H9 (cell line): Measurements from ENCODE around the gene KLHL12. TPM values are rescaled to one million over a fixed set of nuclear protein-coding genes. Genes with fewer than 3 reads are reported as not detected.

Source experiments
- DNase-seq: peaks from one replicate; pipeline ENCODE4 v3.0.0-alpha.2; 2017
- H2AFZ ChIP-seq: one replicate; pipeline ENCODE4 v1.6.1; 2013; ENCODE audit warnings: mild to moderate bottlenecking, low read length, control low read depth, moderate library complexity
- H2AK5ac ChIP-seq: 2 replicates; pipeline ENCODE4 v1.6.1; 2013; ENCODE audit warnings: low read length, control low read depth, mixed read lengths; ENCODE audit not compliant: insufficient read length
- H2BK120ac ChIP-seq: one replicate; pipeline ENCODE4 v1.6.1; 2013; ENCODE audit warnings: low read depth, mild to moderate bottlenecking, low read length, control low read depth, inconsistent platforms; ENCODE audit not compliant: poor library complexity, severe bottlenecking
- H2BK12ac ChIP-seq: 2 replicates; pipeline ENCODE4 v1.6.1; 2013; ENCODE audit warnings: low read length, control low read depth, mixed read lengths, low read depth; ENCODE audit not compliant: insufficient read length
- H2BK15ac ChIP-seq: 2 replicates; pipeline ENCODE4 v1.6.1; 2013; ENCODE audit warnings: low read depth, low read length, control low read depth
- H2BK20ac ChIP-seq: one replicate; pipeline ENCODE4 v1.6.1; 2013; ENCODE audit warnings: low read depth, mild to moderate bottlenecking, low read length, control low read depth, inconsistent platforms; ENCODE audit not compliant: poor library complexity, severe bottlenecking
- H2BK5ac ChIP-seq: 2 replicates; pipeline ENCODE4 v1.6.1; 2013; ENCODE audit warnings: low read length, control low read depth, mixed read lengths; ENCODE audit not compliant: insufficient read length
- H3K14ac ChIP-seq: 2 replicates; pipeline ENCODE4 v1.6.1; 2013; ENCODE audit warnings: low read length, control low read depth; ENCODE audit not compliant: insufficient read depth
- H3K18ac ChIP-seq: 2 replicates; pipeline ENCODE4 v1.6.1; 2013; ENCODE audit warnings: low read depth, mild to moderate bottlenecking, mixed read lengths, low read length, control low read depth; ENCODE audit not compliant: insufficient read length
- H3K23ac ChIP-seq: 2 replicates; pipeline ENCODE4 v1.6.1; 2013; ENCODE audit warnings: low read length, control low read depth, mixed read lengths, low read depth; ENCODE audit not compliant: insufficient read length
- H3K23me2 ChIP-seq: 2 replicates; pipeline ENCODE4 v1.6.1; 2013; ENCODE audit warnings: low read depth, mild to moderate bottlenecking, mixed read lengths, low read length, control low read depth; ENCODE audit not compliant: insufficient read length, poor library complexity, severe bottlenecking
- H3K27ac ChIP-seq: 2 replicates; pipeline ENCODE4 v1.5.1; 2013; ENCODE audit warnings: low read length, control low read depth, mixed read lengths, low read depth; ENCODE audit not compliant: insufficient read length
- H3K27me3 ChIP-seq: 2 replicates; pipeline ENCODE4 v1.6.1; 2013; ENCODE audit warnings: low read length, control low read depth, inconsistent platforms; ENCODE audit not compliant: insufficient read depth
- H3K4ac ChIP-seq: 2 replicates; pipeline ENCODE4 v1.6.1; 2013; ENCODE audit warnings: low read depth, mild to moderate bottlenecking, control low read depth, inconsistent platforms, low read length, moderate library complexity
- H3K4me1 ChIP-seq: 2 replicates; pipeline ENCODE4 v1.6.1; 2013; ENCODE audit warnings: low read length, control low read depth, inconsistent platforms; ENCODE audit not compliant: insufficient read depth
- H3K4me2 ChIP-seq: 2 replicates; pipeline ENCODE4 v1.6.1; 2013; ENCODE audit warnings: low read length, control low read depth, mixed read lengths; ENCODE audit not compliant: insufficient read length, insufficient read depth
- H3K56ac ChIP-seq: 2 replicates; pipeline ENCODE4 v1.6.1; 2013; ENCODE audit warnings: low read depth, mild to moderate bottlenecking, mixed read lengths, low read length, control low read depth; ENCODE audit not compliant: insufficient read length
- H3K79me1 ChIP-seq: 2 replicates; pipeline ENCODE4 v1.6.1; 2013; ENCODE audit warnings: low read depth, mild to moderate bottlenecking, moderate library complexity, low read length, control low read depth, inconsistent platforms; ENCODE audit not compliant: insufficient read depth, poor library complexity, severe bottlenecking
- H3K79me2 ChIP-seq: 2 replicates; pipeline ENCODE4 v1.6.1; 2013; ENCODE audit warnings: low read length, control low read depth, inconsistent platforms; ENCODE audit not compliant: insufficient read depth
- H3K9ac ChIP-seq: 2 replicates; pipeline ENCODE4 v1.6.1; 2013; ENCODE audit warnings: low read length, control low read depth, mixed read lengths; ENCODE audit not compliant: insufficient read length; ENCODE audit errors: extremely low read depth
- H3K9me3 ChIP-seq: one replicate; pipeline ENCODE4 v1.6.1; 2013; ENCODE audit warnings: low read depth, low read length, inconsistent platforms; ENCODE audit not compliant: control insufficient read depth
- H3T11ph ChIP-seq: one replicate; pipeline ENCODE4 v1.6.1; 2013; ENCODE audit warnings: mild to moderate bottlenecking, low read length, control low read depth, inconsistent platforms
- H4K20me1 ChIP-seq: one replicate; pipeline ENCODE4 v1.6.1; 2013; ENCODE audit not compliant: control insufficient read depth, insufficient read length, insufficient read depth
- H4K5ac ChIP-seq: 2 replicates; pipeline ENCODE4 v1.6.1; 2013; ENCODE audit warnings: low read depth, mild to moderate bottlenecking, mixed read lengths, low read length, control low read depth; ENCODE audit not compliant: insufficient read length
- H4K8ac ChIP-seq: replicated peaks from 2 replicates; pipeline ENCODE4 v1.6.1; 2013; ENCODE audit warnings: low read length, control low read depth, mixed read lengths, low read depth; ENCODE audit not compliant: insufficient read length
- H4K91ac ChIP-seq: 2 replicates; pipeline ENCODE4 v1.6.1; 2013; ENCODE audit warnings: low read depth, mild to moderate bottlenecking, moderate library complexity, mixed read lengths, low read length, control low read depth; ENCODE audit not compliant: insufficient read length
- H3K27ac Mint-ChIP-seq, 3 experiments: 2 replicates in 2 of 3; 3 replicates in 1 of 3; pipeline ENCODE4 v1.8.0; 2020 to 2021; ENCODE audit warnings: mixed read lengths in 3 of 3, mild to moderate bottlenecking in 1 of 3, moderate library complexity in 1 of 3
- H3K27me3 Mint-ChIP-seq: 2 replicates; pipeline ENCODE4 v1.8.0; 2021; ENCODE audit warnings: low read depth, mild to moderate bottlenecking, moderate library complexity, mixed read lengths
- H3K36me3 Mint-ChIP-seq, 3 experiments: 2 replicates in 2 of 3; 3 replicates in 1 of 3; pipeline ENCODE4 v1.8.0; 2020 to 2021; ENCODE audit warnings: low read depth in 3 of 3, mixed read lengths in 3 of 3; ENCODE audit not compliant: insufficient read depth in 1 of 3
- H3K4me1 Mint-ChIP-seq, 2 experiments: 2 replicates each; pipeline ENCODE4 v1.8.0; 2020; ENCODE audit warnings: mixed read lengths in 2 of 2
- H3K4me3 Mint-ChIP-seq, 2 experiments: 2 replicates in 1 of 2; 3 replicates in 1 of 2; pipeline ENCODE4 v1.8.0; 2020 to 2021; ENCODE audit warnings: mild to moderate bottlenecking in 2 of 2, mixed read lengths in 2 of 2, moderate library complexity in 1 of 2
- H3K9me3 Mint-ChIP-seq, 2 experiments: 2 replicates in 1 of 2; 3 replicates in 1 of 2; pipeline ENCODE4 v1.8.0; 2020; ENCODE audit warnings: mild to moderate bottlenecking in 2 of 2, mixed read lengths in 2 of 2, moderate library complexity in 1 of 2
- WGBS: extraction: QIAGEN DNeasy Blood & Tissue Kit; methylation state at CpG from one replicate; pipeline ENCODE4 v1.1.7; 2013; ENCODE audit warnings: missing lambda C conversion rate, low lambda C conversion rate, mixed read lengths; ENCODE audit not compliant: insufficient read length; ENCODE audit errors: extremely low coverage; 5-methylcytosine and 5-hydroxymethylcytosine counted together
- total RNA-seq: library from RNA; stranded (reverse); gene quantifications from 2 replicates; pipeline ENCODE4 v1.2.1, GENCODE V29; 2021
- TF ChIP-seq, protein P1 (sequence below): fragments of 200-600 bp; sonication (generic); conservative IDR thresholded peaks from 3 replicates; pipeline ENCODE4 v1.8.0; 2021; ENCODE audit warnings: antibody characterized with exemption, mild to moderate bottlenecking

KLHL12 gene
- total RNA-seq, 1 experiment from 2014 or later = 38.4 TPM

DNA sequence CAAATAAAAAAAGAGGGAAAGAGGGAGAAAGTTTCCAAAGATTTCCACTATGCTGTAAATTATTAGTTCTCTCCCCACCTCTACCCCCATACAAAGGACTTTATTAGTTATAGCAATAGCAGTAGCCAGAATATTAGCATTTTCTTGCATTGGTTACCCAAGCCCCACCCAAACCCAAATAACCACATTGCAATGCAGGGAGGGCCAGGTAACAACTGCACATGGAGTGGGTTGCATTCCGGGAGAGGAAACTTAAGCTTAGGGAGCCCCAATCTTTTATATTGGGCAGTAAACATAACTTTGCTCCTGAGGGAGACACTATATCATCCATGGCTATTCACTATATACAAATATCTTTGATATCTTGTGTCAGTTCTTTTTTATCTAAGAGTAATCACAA is 25.1 kb upstream of the KLHL12 start:
- Histone ChIP-seq H3K56ac (no peak overlapping the region), H4K8ac (no peak overlapping the region), H2BK120ac (no peak overlapping the region), H2BK5ac (no peak overlapping the region), H3K9me3 (no peaks in the 10 kb centered on the region), H3K4me2 (no peak overlapping the region), H2AK5ac (no peak overlapping the region), H3K14ac (no peak overlapping the region), H4K91ac (no peak overlapping the region), H3K23me2 (no peaks in the 10 kb centered on the region), H4K20me1 (no peaks in the 10 kb centered on the region), H3K4ac (no peak overlapping the region), H2BK20ac (no peak overlapping the region), H3K23ac (no peak overlapping the region), H3K27me3 (no peaks in the 10 kb centered on the region), H3K79me2 (peaks cover 9% of the 10 kb centered on the region; the same call in 1 of the 2 replicates), H2BK12ac (no peak overlapping the region), H3K4me1 (no peaks in the 10 kb centered on the region), H2BK15ac (no peak overlapping the region), H3K18ac (no peak overlapping the region), H3K27ac (no peak overlapping the region), H2AFZ (no peak overlapping the region), H4K5ac (no peak overlapping the region), H3T11ph (no peak overlapping the region), H3K79me1 (peaks cover 10% of the 10 kb centered on the region), H3K9ac (no peak overlapping the region)
- DNase-seq = no peak
- TF ChIP-seq, protein P1, sequence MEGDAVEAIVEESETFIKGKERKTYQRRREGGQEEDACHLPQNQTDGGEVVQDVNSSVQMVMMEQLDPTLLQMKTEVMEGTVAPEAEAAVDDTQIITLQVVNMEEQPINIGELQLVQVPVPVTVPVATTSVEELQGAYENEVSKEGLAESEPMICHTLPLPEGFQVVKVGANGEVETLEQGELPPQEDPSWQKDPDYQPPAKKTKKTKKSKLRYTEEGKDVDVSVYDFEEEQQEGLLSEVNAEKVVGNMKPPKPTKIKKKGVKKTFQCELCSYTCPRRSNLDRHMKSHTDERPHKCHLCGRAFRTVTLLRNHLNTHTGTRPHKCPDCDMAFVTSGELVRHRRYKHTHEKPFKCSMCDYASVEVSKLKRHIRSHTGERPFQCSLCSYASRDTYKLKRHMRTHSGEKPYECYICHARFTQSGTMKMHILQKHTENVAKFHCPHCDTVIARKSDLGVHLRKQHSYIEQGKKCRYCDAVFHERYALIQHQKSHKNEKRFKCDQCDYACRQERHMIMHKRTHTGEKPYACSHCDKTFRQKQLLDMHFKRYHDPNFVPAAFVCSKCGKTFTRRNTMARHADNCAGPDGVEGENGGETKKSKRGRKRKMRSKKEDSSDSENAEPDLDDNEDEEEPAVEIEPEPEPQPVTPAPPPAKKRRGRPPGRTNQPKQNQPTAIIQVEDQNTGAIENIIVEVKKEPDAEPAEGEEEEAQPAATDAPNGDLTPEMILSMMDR = no peak
- no peak overlapping the region for H3K27ac Mint-ChIP-seq
- peaks cover 7% of the 10 kb centered on the region in 2 experiments for H3K4me1 Mint-ChIP-seq
- peaks cover 15 to 32% (median 28%) of the 10 kb centered on the region in 3 experiments; a peak in 6 of 7 replicates for H3K36me3 Mint-ChIP-seq
- WGBS = no CpG with 5 or more reads among the region's 1 CpG
- no peaks in the 10 kb centered on the region for H3K9me3 Mint-ChIP-seq
- no peaks in the 10 kb centered on the region for H3K27me3 Mint-ChIP-seq
- H3K4me3 Mint-ChIP-seq = no peak overlapping the region
